HG03066 (cell line): ENCODE measurements around the gene PHKG2.

Experiments used
- ATAC-seq: cut with Tn5 transposase; IDR thresholded peaks from one replicate; pipeline ENCODE4 v1.9.1; 2021; ENCODE audit warnings: low read depth; ENCODE audit not compliant: unreplicated experiment

The PHKG2 gene

GRCh38 chr16:30786936-30787612 lies 38.8 kb downstream of the PHKG2 start, which contains the start of gene ZNF629:
TSS of gene ZNF629 (minus strand) at chr16:30787205. CDS start at chr16:30784482, 2,723 bp downstream.
- no peak for ATAC-seq

- no peak for ATAC-seq
These were observed 39.6 kb downstream of the PHKG2 start for GRCh38 chr16:30787613-30788378.

- no peak for ATAC-seq
These were observed 45.4 kb downstream of the PHKG2 start for GRCh38 chr16:30793508-30794069.

GRCh38 chr16:30794634-30795033 lies 46.4 kb downstream of the PHKG2 start:
- no peak for ATAC-seq

GRCh38 chr16:30797670-30798309 lies 49.6 kb downstream of the PHKG2 start:
- no peak for ATAC-seq
